ES-I3 (cell line): Measurements from ENCODE around the gene PAX5.

Experiments
- H3K36me3 ChIP-seq: 2 replicates; pipeline ENCODE4 v1.6.1; 2013; ENCODE audit warnings: mild to moderate bottlenecking, low read length, control low read depth, moderate library complexity; ENCODE audit not compliant: insufficient read depth
- H3K4me1 ChIP-seq: 2 replicates; pipeline ENCODE4 v1.6.1; 2013; ENCODE audit warnings: mild to moderate bottlenecking, control low read depth, low read length; ENCODE audit not compliant: insufficient read depth
- H3K9ac ChIP-seq: 2 replicates; pipeline ENCODE4 v1.6.1; 2013; ENCODE audit warnings: low read depth, mild to moderate bottlenecking, low read length, moderate library complexity
- H3K9me3 ChIP-seq: 2 replicates; pipeline ENCODE4 v1.6.1; 2013; ENCODE audit warnings: mild to moderate bottlenecking, low read length, moderate library complexity; ENCODE audit not compliant: control insufficient read depth, insufficient read depth

The PAX5 gene

DNA sequence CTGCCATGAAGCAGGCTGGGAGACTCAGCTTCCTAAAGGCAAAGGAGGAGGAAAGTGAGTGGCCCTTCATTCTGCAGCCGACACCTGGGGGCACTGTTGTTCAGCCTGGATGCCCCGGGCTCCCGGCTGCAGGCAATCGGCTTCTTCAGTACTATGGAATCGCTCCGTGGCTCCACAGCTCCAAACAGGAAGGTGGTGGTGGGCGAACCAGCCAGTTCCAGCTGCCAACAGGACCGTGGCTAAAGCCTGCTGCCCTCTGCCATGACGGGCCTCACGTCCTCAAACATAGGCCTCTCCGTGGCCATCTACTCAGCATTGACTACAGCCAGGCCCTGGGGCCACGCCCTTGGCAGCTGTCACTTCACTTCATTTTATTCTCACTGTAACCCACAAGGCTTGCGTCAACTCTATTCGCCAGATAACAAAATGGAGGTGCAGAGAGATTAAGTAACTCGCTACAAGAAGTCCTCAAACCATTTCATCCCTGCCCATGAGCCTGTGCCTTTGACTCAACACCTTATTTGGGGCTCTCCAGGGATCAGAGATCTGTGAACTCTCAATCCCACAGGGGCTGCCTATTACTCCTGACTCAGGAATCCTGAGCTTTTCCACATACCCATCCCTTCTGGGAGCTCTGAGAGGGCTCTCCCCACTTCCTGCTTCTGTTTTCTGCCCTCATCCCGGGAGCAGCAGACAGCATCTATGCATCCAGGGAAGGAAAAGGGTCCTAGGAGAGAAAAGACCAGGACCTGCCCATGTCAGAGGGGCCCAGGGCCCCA is 38.0 kb downstream of the PAX5 start:
- Histone ChIP-seq H3K36me3 (no peaks in the 10 kb centered on the region), H3K9ac (peak overlapping the region; percentile 29; the same call in 1 of the 2 replicates), H3K4me1 (peaks cover 12% of the 10 kb centered on the region; the same call in 1 of the 2 replicates), H3K9me3 (no peaks in the 10 kb centered on the region)

- Histone ChIP-seq H3K9me3 (no peaks in the 10 kb centered on the region), H3K36me3 (no peaks in the 10 kb centered on the region), H3K9ac (no peak overlapping the region), H3K4me1 (peaks cover 12% of the 10 kb centered on the region; the same call in 1 of the 2 replicates)
Observed at GRCh38 chr9:36993933-36994764, 39.9 kb downstream of the PAX5 start.

DNA sequence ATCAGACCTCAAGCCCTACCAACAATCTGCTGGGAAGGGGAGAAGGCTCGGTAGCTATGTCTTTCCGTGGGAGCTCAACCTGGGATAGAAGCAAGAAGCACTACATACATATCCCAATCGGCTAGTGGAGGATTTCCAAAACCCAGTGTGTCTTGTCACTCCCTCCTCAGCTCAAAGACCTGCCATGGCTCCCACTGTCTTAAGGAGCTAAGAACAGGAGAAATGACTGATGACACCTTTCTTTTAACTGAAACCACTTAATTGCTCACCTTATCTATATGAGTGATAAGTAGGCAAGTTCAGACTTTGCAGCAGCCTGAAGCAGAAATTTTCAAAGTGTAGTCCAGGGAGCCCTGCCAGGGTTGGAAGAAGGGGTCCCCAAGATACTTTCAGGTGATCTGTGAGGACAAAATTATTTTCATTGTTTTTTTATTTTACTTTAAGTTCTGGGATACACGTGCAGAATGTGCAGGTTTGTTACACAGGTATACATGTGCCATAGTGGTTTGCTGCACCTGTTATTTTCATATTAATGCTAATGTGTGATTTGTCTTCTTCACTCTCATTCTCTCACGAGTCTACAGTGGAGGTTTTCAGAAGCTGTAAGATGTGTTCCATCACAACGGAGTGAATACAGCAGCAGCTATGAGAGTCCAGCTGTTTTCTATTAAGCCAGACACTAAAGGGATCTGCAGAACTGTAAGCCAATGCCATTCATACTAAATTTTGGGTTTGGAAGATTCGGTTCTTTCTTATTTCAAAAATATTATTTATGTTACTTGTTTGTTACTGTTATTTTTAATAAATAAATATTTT is 41.4 kb downstream of the PAX5 start:
- Histone ChIP-seq H3K9ac (no peak overlapping the region), H3K4me1 (peaks cover 14% of the 10 kb centered on the region; the same call in 1 of the 2 replicates), H3K9me3 (no peaks in the 10 kb centered on the region), H3K36me3 (no peaks in the 10 kb centered on the region)

- H3K4me1 ChIP-seq: peaks cover 11% of the 10 kb centered on the region; the same call in 1 of the 2 replicates
- no peaks in the 10 kb centered on the region for H3K36me3 ChIP-seq
- H3K9me3 ChIP-seq: no peaks in the 10 kb centered on the region
- no peak overlapping the region for H3K9ac ChIP-seq
Observed at GRCh38 chr9:36991516-36992134, 42.4 kb downstream of the PAX5 start.

- Histone ChIP-seq H3K36me3 (no peaks in the 10 kb centered on the region), H3K4me1 (peaks cover 10% of the 10 kb centered on the region; the same call in 1 of the 2 replicates), H3K9ac (no peak overlapping the region), H3K9me3 (no peaks in the 10 kb centered on the region)
Observed at GRCh38 chr9:36988848-36989247, 45.2 kb downstream of the PAX5 start.

DNA sequence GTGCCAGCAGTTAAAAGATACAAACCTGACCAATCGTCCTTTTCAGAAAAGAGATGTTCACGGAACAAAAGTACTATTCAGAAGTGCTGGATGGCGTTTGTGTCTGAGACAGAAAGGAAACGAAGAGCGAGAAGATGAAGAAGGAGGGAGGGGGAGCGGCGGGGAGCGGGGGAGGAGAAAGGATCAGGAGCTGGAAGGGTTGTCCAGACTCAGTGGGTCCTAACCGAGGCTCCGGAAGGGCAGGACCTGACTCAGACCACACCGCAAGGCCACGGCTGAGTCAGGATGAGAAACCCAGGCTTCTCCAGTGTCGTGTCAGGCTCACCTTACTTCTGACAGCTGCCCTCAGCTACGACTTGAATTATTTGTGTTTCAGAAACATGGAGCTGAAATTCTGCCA is 46.2 kb downstream of the PAX5 start:
- Histone ChIP-seq H3K36me3 (no peaks in the 10 kb centered on the region), H3K9ac (peak overlapping the region; percentile 46; the same call in 1 of the 2 replicates), H3K9me3 (no peaks in the 10 kb centered on the region), H3K4me1 (peaks cover 10% of the 10 kb centered on the region; the same call in 1 of the 2 replicates)

GRCh38 chr9:36987409-36987808 is 46.7 kb downstream of the PAX5 start:
- no peaks in the 10 kb centered on the region for H3K9me3 ChIP-seq
- no peaks in the 10 kb centered on the region for H3K36me3 ChIP-seq
- peak overlapping the region; percentile 46; the same call in 1 of the 2 replicates for H3K9ac ChIP-seq
- peaks cover 10% of the 10 kb centered on the region; the same call in 1 of the 2 replicates for H3K4me1 ChIP-seq

GRCh38 chr9:36986468-36987408 is 47.3 kb downstream of the PAX5 start:
- H3K9ac ChIP-seq: peak overlapping the region; percentile 46
- H3K9me3 ChIP-seq: no peaks in the 10 kb centered on the region
- H3K4me1 ChIP-seq: peaks cover 10% of the 10 kb centered on the region; the same call in 1 of the 2 replicates
- no peaks in the 10 kb centered on the region for H3K36me3 ChIP-seq

DNA sequence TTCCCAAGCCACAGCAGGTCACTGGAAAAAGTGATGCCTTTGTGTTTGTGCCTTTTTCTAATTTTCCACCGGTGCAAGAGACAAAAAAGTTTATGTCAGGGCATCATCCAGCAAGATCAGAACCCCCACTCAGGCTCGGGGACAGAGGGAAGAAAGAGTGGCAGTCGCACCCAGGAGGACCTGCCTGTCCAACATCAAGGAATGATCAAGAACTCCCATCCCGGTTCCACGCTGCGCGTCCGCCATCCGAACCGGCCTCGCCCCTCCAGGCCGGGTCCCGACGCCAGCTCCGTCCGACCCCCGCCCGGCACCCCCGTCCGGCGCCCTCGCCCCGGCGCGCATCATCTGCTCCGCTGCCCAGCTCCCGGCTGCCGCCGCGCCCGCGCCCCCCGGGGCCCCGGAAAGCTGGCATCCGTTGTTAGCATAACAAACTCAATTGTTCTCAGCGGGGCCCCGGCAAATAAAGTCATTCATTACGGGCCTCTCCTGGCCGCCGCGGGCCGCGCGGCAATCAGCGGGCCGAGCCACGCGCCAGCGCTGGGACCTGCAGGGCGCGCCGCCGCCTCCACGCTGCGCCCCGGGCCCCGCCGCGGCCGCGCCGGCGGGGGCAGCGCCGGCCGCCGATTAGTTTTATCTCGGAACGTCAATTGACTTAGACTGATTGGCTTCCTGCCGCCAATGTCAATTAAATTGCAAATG is 48.1 kb downstream of the PAX5 start:
- Histone ChIP-seq H3K9me3 (no peaks in the 10 kb centered on the region), H3K36me3 (no peaks in the 10 kb centered on the region), H3K4me1 (peaks cover 11% of the 10 kb centered on the region; the same call in 1 of the 2 replicates), H3K9ac (peak overlapping the region; percentile 46; the same call in 1 of the 2 replicates)

DNA sequence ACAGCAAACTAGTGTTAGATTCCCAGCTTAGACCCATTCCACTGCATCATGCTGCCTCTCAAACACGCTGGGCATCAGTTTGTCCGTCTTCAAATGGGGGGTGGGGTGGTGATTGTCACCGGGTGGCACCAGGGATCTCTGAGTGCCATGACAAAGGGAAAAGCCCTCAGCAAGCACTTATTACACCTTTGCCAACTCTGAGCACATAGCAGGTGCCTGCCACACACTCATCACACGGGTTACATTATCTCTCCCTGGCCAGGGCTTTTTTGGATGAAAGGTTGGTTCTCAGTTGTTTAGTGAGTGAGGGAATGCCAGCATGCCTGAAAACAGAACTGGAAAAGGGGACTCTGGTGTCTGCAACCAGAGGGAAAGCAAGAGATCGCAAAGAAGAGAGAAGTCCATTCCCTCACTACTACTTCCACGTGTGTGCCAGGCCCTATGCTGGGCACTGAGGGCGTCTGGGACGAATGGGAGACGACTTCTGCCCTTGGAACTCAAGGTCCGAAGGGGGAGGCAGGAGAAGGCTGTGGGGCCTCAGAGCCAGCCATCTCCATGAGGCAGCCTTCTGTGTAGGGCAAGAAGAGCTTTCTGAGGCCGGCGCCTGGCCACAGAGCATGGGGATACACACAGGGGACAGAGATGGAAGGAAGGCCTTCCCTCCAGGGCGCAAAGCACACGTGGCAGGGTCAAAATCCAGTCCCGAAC is 48.9 kb downstream of the PAX5 start:
- peaks cover 17% of the 10 kb centered on the region; the same call in 1 of the 2 replicates for H3K4me1 ChIP-seq
- H3K9me3 ChIP-seq: no peaks in the 10 kb centered on the region
- no peak overlapping the region; the same call in 1 of the 2 replicates for H3K9ac ChIP-seq
- H3K36me3 ChIP-seq: no peaks in the 10 kb centered on the region

- H3K36me3 ChIP-seq: no peaks in the 10 kb centered on the region
- H3K4me1 ChIP-seq: peaks cover 9% of the 10 kb centered on the region; the same call in 1 of the 2 replicates
- no peak overlapping the region for H3K9ac ChIP-seq
- H3K9me3 ChIP-seq: no peaks in the 10 kb centered on the region
Observed at GRCh38 chr9:36980148-36980974, 53.7 kb downstream of the PAX5 start.
